Stomach (tissue), 9 donors: Measurements from ENCODE around the gene AFTPH. TPM values are rescaled to one million over a fixed set of nuclear protein-coding genes. Genes with fewer than 3 reads are reported as not detected.

Experiments
- DNase-seq, 2 donors: peaks; one replicate each; pipeline versions ENCODE4 v3.0.0 to v3.0.0-alpha.2; 2013 to 2019
- H3K27ac ChIP-seq, 5 donors: fragments of 200-600 bp in 4 of 5; sonication (generic) in 4 of 5; one replicate each; pipeline ENCODE4 v1.5.1; 2013 to 2019; ENCODE audit warnings: mild to moderate bottlenecking in 1 of 5, moderate library complexity in 1 of 5
- H3K27me3 ChIP-seq, 3 donors: fragments of 200-600 bp; sonication (generic); one replicate each; pipeline ENCODE4 v1.5.1; 2017 to 2019; ENCODE audit warnings: mixed run types in 1 of 3
- H3K36me3 ChIP-seq, 4 donors: fragments of 200-600 bp; sonication (generic); 1 replicate in 3 of 4; 2 replicates in 1 of 4; pipeline ENCODE4 v1.5.1; 2016 to 2019
- H3K4me1 ChIP-seq, 4 donors: fragments of 200-600 bp; sonication (generic); one replicate each; pipeline ENCODE4 v1.5.1; 2016 to 2019
- H3K4me3 ChIP-seq, 4 donors: fragments of 200-600 bp; sonication (generic) in 3 of 4; one replicate each; pipeline ENCODE4 v1.5.1; 2016 to 2019; ENCODE audit warnings: mild to moderate bottlenecking in 1 of 4
- H3K9me3 ChIP-seq, 4 donors: fragments of 200-600 bp; sonication (generic); one replicate each; pipeline ENCODE4 v1.5.1; 2016 to 2019
- EP300 ChIP-seq: sonication (generic); formaldehyde crosslinking; IDR thresholded peaks from one replicate; pipeline ENCODE4 v1.6.1; 2017; ENCODE audit warnings: antibody characterized with exemption
- POLR2A ChIP-seq, 4 donors: fragments of 450-650 bp; IDR thresholded peaks; one replicate each; pipeline ENCODE4 v1.6.1; 2016; ENCODE audit warnings: antibody characterized with exemption in 4 of 4, control low read depth in 2 of 4, mild to moderate bottlenecking in 1 of 4, moderate library complexity in 1 of 4
- POLR2AphosphoS5 ChIP-seq, 3 donors: sonication (generic); formaldehyde crosslinking; IDR thresholded peaks; one replicate each; pipeline ENCODE4 v1.6.1; 2016; ENCODE audit warnings: antibody characterized with exemption in 3 of 3
- WGBS, 5 donors: extraction: QIAGEN DNeasy Blood & Tissue Kit in 3 of 5; methylation state at CpG; one replicate each; pipeline versions ENCODE4 v1.1.5 to v1.1.7; 2013 to 2018; 5-methylcytosine and 5-hydroxymethylcytosine counted together
- intact Hi-C: fragments of 100-400 bp; cut with DNase I; formaldehyde crosslinking; loops from one replicate; pipeline ENCODE4 v1.15.1; 2023; ENCODE audit warnings: low total_unique reads
- polyA plus RNA-seq, 3 donors: library from polyadenylated mRNA; stranded (reverse); fragments of 200-250 nt; gene quantifications; one replicate each; pipeline ENCODE4 v1.2.3, GENCODE V29; 2013
- total RNA-seq, 5 donors: library from RNA; depleted of rRNA; stranded (reverse); fragments of >200 nt; gene quantifications; one replicate each; pipeline versions ENCODE4 v1.1.0 to v1.2.3, GENCODE V29; 2014 to 2016
- TF ChIP-seq, protein P1 (sequence below), 7 experiments: fragments of 450-650 bp in 4 of 7; fragments of 200-600 bp in 3 of 7; sonication (generic) in 3 of 7; IDR thresholded peaks; one replicate each; pipeline ENCODE4 v1.5.1; 2016 to 2019; ENCODE audit warnings: antibody characterized with exemption in 7 of 7, control low read depth in 2 of 7, mild to moderate bottlenecking in 1 of 7
- donor health status: healthy with polysubstance abuse.
- donor health status: Bipolar disorder and iron deficiency.
- donor health status: healthy.

AFTPH gene
- total and polyA plus RNA-seq, 8 donors: 19.8 to 93.6 (median 38.9) TPM

DNA sequence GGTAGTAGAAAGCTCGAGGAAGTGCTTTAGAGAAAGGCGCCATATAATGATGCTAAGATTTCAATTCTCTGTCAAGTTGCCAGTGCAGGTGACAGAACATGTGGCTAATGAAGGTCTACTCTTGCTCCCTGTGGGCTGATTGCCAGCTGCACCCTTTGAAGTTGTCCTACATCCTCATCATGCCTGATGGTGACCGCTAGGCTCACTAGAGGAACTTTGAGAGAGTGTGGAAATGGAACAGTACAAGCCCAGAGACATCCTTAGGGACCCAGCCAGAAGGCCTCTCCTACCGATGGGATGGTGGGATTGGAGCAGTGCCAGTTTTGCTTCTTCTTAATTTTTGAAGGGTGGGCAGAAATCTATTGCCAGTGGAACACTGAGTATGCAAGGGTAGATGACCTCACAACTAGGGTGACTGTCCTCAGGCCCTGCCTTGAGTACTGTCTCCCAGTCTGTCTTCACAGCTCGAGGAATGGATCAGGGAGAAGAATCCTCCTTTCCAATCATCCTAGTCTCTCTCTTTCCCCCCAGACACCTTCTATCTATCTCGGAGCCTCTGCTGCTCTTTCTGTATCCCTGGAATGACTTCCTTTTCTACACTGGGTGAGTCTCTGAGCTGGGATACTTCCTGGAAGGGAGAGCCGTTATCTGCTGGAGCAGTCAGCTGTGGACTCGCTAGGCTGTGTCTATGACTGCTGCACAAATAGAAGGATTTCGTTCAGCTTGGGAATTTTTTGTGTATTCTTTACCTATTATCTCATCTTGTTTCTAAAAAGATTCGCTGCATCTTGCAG, 36.7 kb upstream of the AFTPH start:
- H3K27me3 ChIP-seq: peaks cover 0 to 5% (median 0%) of the 10 kb centered on the region in 3 donors
- no peak for TF ChIP-seq POLR2AphosphoS5 (IDR thresholded peaks at IDR 0.05)
- TF ChIP-seq, protein P1, sequence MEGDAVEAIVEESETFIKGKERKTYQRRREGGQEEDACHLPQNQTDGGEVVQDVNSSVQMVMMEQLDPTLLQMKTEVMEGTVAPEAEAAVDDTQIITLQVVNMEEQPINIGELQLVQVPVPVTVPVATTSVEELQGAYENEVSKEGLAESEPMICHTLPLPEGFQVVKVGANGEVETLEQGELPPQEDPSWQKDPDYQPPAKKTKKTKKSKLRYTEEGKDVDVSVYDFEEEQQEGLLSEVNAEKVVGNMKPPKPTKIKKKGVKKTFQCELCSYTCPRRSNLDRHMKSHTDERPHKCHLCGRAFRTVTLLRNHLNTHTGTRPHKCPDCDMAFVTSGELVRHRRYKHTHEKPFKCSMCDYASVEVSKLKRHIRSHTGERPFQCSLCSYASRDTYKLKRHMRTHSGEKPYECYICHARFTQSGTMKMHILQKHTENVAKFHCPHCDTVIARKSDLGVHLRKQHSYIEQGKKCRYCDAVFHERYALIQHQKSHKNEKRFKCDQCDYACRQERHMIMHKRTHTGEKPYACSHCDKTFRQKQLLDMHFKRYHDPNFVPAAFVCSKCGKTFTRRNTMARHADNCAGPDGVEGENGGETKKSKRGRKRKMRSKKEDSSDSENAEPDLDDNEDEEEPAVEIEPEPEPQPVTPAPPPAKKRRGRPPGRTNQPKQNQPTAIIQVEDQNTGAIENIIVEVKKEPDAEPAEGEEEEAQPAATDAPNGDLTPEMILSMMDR (IDR thresholded peaks at IDR 0.05): no peak
- peak in 1 of 2 donors; percentile 28 for DNase-seq
- WGBS, 5 donors: 49 to 57% (median 50%) methylated on average over 10 of the region's 10 CpGs
- H3K4me3 ChIP-seq: no peak overlapping the region
- no peaks in the 10 kb centered on the region for H3K9me3 ChIP-seq
- H3K36me3 ChIP-seq: no peaks in the 10 kb centered on the region
- peaks cover 0 to 9% (median 2%) of the 10 kb centered on the region in 4 donors for H3K4me1 ChIP-seq
- intact Hi-C loops: loop anchor here (5.0 kb wide), 1 partner anchor 155 kb away; no protein-coding TSS in a partner anchor
- no peak overlapping the region for H3K27ac ChIP-seq

DNA sequence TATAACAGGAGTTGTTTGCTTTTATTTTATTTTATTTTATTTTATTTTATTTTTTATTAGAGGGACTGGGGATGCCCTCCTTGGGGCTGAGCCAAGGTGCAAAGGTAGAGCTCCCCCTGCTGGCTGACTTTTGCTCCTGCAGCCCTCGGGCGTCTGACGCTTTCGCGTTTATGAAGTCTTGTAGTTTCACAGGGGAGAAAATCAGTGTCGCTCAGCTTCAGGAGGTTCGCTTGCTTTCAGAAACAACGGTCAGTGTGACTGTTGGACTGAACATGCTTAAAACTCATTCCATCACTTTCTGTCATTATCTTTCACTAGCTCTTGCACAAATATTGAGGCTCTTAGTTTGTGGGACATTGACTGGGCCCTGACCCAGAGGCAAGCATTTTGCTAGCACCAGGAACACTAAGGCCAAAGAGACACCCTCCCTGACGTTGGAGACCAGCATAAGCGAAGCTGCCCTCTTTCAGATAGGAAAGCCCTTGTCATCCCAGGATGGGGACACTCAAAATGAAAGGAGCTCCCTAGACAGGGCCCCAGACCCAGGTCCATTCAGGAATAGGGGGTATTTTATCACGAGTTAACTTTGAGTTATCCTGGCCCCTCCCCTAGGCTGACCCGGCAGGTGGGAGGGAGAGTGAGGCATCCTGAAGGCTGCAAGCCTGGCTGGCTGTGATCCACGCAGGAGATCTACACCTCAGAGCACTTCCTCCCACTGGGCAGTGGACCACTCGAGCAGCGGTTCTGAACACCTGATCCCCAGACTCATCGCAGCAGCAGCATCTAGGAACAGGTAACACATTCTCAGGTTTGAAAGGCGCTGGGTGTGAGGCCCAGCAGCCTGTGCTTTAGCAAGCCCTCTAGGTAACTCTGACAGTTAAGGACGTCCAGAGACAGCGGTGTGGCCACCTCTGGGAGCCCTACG, 35.8 kb upstream of the AFTPH start:
- TF ChIP-seq EP300: no peak
- no peak for TF ChIP-seq POLR2A (IDR thresholded peaks at IDR 0.05)
- TF ChIP-seq, protein P1 (IDR thresholded peaks at IDR 0.05): peak in 6 of 7 experiments; percentile 68 to 98 (median 92)
- TF ChIP-seq POLR2AphosphoS5 (IDR thresholded peaks at IDR 0.05): peak in 1 of 3 donors; percentile 52
- peaks cover 0 to 5% (median 0%) of the 10 kb centered on the region in 3 donors for H3K27me3 ChIP-seq
- no peak overlapping the region for H3K27ac ChIP-seq
- WGBS, 5 donors: 48 to 54% (median 51%) methylated on average over 19 to 20 of the region's 20 CpGs
- no peaks in the 10 kb centered on the region for H3K9me3 ChIP-seq
- no peak overlapping the region for H3K4me3 ChIP-seq
- intact Hi-C loops: loop anchor here (5.0 kb wide), 1 partner anchor 156 kb away; no protein-coding TSS in a partner anchor
- H3K36me3 ChIP-seq: no peaks in the 10 kb centered on the region
- peak; percentile 75 to 87 for DNase-seq
- peaks cover 0 to 9% (median 2%) of the 10 kb centered on the region in 4 donors for H3K4me1 ChIP-seq

DNA sequence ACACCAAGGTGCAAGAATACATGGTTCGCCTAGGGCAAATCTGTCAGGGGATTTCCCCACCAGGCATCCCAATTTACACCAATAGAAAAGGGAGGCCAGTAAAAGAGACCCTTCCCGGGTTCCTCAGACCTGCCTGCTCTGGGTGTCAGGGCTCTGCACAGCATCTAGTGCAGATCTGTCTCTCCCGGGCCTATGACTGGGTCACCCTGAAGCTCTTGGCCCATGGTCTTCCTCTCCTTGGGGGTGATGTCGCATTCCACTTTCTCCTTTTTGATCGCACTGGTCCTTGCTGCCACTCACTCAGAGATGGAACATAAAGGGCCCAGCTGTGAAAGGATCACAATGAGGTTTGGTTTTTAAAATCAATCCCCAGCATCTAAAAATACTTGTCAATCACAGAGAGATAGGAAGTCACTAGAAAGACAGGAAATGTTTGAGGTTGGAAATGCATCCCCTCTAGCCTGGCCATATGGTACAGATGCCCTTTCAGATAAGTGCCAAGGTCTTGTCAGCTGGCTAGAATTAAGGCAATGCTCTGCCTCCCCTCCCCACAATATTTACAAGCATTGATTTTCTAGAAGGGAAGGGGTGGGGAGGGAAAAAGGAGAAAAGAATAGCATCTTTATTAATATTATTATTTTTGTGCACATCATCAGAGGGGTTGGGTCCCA, 34.9 kb upstream of the AFTPH start:
- Histone ChIP-seq H3K9me3 (no peaks in the 10 kb centered on the region), H3K36me3 (no peaks in the 10 kb centered on the region), H3K27me3 (peaks cover 0 to 5% (median 0%) of the 10 kb centered on the region in 3 donors), H3K4me1 (peaks cover 0 to 9% (median 2%) of the 10 kb centered on the region in 4 donors), H3K4me3 (no peak overlapping the region), H3K27ac (no peak overlapping the region)
- intact Hi-C loops: loop anchor here (5.0 kb wide), 1 partner anchor 157 kb away; no protein-coding TSS in a partner anchor
- no peak for DNase-seq
- 75 to 94% (median 81%) methylated on average over 5 of the region's 5 CpGs for WGBS, 5 donors
- TF ChIP-seq, protein P1 (IDR thresholded peaks at IDR 0.05): no peak
- TF ChIP-seq POLR2A (IDR thresholded peaks at IDR 0.05): no peak
- no peak for TF ChIP-seq EP300
- TF ChIP-seq POLR2AphosphoS5 (IDR thresholded peaks at IDR 0.05): no peak

- TF ChIP-seq POLR2A (IDR thresholded peaks at IDR 0.05) (no peak), POLR2AphosphoS5 (IDR thresholded peaks at IDR 0.05) (no peak), EP300 (no peak)
- TF ChIP-seq, protein P1 (IDR thresholded peaks at IDR 0.05): no peak
- 66 to 78% (median 73%) methylated on average over 4 of the region's 4 CpGs for WGBS, 5 donors
- Histone ChIP-seq H3K27me3 (peaks cover 0 to 5% (median 0%) of the 10 kb centered on the region in 3 donors), H3K9me3 (no peaks in the 10 kb centered on the region), H3K27ac (no peak overlapping the region), H3K36me3 (no peaks in the 10 kb centered on the region), H3K4me1 (peaks cover 0 to 9% (median 2%) of the 10 kb centered on the region in 4 donors), H3K4me3 (no peak overlapping the region)
- DNase-seq: no peak
- intact Hi-C loops: no loop called here
Observed at GRCh38 chr2:64491426-64491825, 32.7 kb upstream of the AFTPH start.
